Muscle of leg (tissue), 11 donors: ENCODE measurements around the gene DCTN4. TPM values are rescaled to one million over a fixed set of nuclear protein-coding genes. Genes with fewer than 3 reads are reported as not detected.

Source experiments
- DNase-seq: peaks from one replicate; pipeline ENCODE4 v3.0.0; 2013
- H3K27ac ChIP-seq: one replicate; pipeline ENCODE4 v1.5.1; 2013; ENCODE audit warnings: mild to moderate bottlenecking, low read length, control low read depth
- H3K27me3 ChIP-seq: one replicate; pipeline ENCODE4 v1.6.1; 2013; ENCODE audit warnings: low read length; ENCODE audit not compliant: control insufficient read depth, insufficient read depth
- H3K36me3 ChIP-seq: one replicate; pipeline ENCODE4 v1.6.1; 2013; ENCODE audit warnings: low read length; ENCODE audit not compliant: control insufficient read depth, insufficient read depth
- H3K4me1 ChIP-seq: one replicate; pipeline ENCODE4 v1.6.1; 2013; ENCODE audit warnings: low read length; ENCODE audit not compliant: control insufficient read depth, insufficient read depth
- H3K4me3 ChIP-seq: one replicate; pipeline ENCODE4 v1.5.1; 2013; ENCODE audit warnings: low read length, control low read depth
- H3K9me3 ChIP-seq: replicated peaks from 2 replicates; pipeline ENCODE4 v1.6.1; 2013; ENCODE audit warnings: low read depth, low read length; ENCODE audit not compliant: control insufficient read depth
- WGBS: methylation state at CpG from one replicate; pipeline ENCODE4 v1.1.5; 2013; ENCODE audit warnings: missing lambda C conversion rate; ENCODE audit not compliant: insufficient coverage; 5-methylcytosine and 5-hydroxymethylcytosine counted together
- polyA plus RNA-seq, 8 donors: library from polyadenylated mRNA; unstranded; fragments of 120-200 nt; gene quantifications; one replicate each; pipeline versions ENCODE4 v1.2.1 to v1.2.3, GENCODE V29; 2013; ENCODE audit warnings: inconsistent platforms in 1 of 8, low replicate concordance in 1 of 8; ENCODE audit not compliant: insufficient read length in 8 of 8, insufficient read depth in 1 of 8
- total RNA-seq: library from RNA; stranded (reverse); fragments of 120-200 nt; gene quantifications from one replicate; pipeline ENCODE4 v1.2.4, GENCODE V29; 2013

Gene DCTN4
- total and polyA plus RNA-seq, 9 donors: 33.1 to 43.8 (median 36.4) TPM

GRCh38 chr5:150779397-150780186 is 20.8 kb upstream of the DCTN4 start:
- peak overlapping the region; percentile 90 for H3K27ac ChIP-seq
- WGBS: 32% methylated on average over 2 of the region's 13 CpGs
- no peaks in the 10 kb centered on the region for H3K9me3 ChIP-seq
- no peaks in the 10 kb centered on the region for H3K27me3 ChIP-seq
- peak overlapping the region; percentile 80 for H3K4me3 ChIP-seq
- peak; percentile 63 for DNase-seq
- no peaks in the 10 kb centered on the region for H3K36me3 ChIP-seq
- H3K4me1 ChIP-seq: peaks cover 55% of the 10 kb centered on the region

- H3K27ac ChIP-seq: peak within 1 kb of the TSS; percentile 90
- H3K4me1 ChIP-seq: peaks cover 51% of the 10 kb centered on the region
- H3K27me3 ChIP-seq: no peaks in the 10 kb centered on the region
- no peaks in the 10 kb centered on the region for H3K36me3 ChIP-seq
- peak within 1 kb of the TSS; percentile 80 for H3K4me3 ChIP-seq
- H3K9me3 ChIP-seq: no peaks in the 10 kb centered on the region
- 0% methylated on average over 50 of the region's 59 CpGs for WGBS
- peak; percentile 88 for DNase-seq
Measured at GRCh38 chr5:150778517-150779396, 19.9 kb upstream of the DCTN4 start, which contains the start of gene SMIM3. Gene SMIM3, plus strand, starts transcription at chr5:150778757. Its CDS starts 16,684 bp downstream, at chr5:150795441.

DNA sequence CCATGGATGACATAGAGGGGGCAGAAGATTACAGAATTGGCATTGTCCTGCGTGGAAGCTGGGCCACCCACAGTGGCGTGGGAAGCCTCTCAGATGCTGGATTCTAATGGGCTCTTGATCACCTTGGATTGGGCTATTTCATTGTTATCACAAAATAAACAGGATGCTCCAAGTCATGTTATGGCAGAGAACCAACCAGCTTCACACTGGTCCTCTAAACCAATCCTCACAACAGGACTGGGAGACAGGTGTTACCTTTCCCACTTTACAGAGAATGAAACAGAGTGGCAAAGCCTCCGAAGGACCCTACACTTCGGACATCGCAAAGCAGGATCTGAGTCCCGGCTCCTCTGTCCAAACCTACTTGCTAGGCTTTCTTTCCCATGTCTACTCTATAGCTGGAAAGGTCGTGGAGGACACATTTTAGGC is 19.3 kb upstream of the DCTN4 start:
- DNase-seq: no peak
- Histone ChIP-seq H3K27me3 (no peaks in the 10 kb centered on the region), H3K36me3 (no peaks in the 10 kb centered on the region), H3K9me3 (no peaks in the 10 kb centered on the region), H3K4me1 (peaks cover 45% of the 10 kb centered on the region), H3K4me3 (peak overlapping the region; percentile 80), H3K27ac (peak overlapping the region; percentile 49)
- WGBS: 40% methylated on average over 2 of the region's 7 CpGs

DNA sequence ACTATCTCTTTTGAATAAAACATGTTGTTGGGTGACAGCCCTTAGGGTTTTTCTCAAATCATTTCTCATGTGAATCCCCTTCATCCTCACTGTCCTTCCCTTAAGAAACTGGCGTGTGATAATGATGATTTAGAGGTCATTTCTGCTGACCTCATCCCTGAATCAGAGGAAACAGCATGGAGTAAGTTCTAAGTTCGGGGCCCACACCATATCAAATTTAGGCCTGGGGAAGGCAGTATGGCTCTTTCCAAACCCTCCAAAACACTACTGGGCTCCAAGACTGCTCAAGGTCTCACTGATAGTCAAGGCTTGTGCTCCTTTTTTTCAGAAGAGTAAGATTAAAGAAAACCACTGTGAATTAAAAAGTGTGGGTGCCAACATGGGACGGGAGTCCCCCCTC is 18.9 kb upstream of the DCTN4 start:
- no CpG with 5 or more reads among the region's 3 CpGs for WGBS
- no peaks in the 10 kb centered on the region for H3K27me3 ChIP-seq
- no peak overlapping the region for H3K4me3 ChIP-seq
- H3K27ac ChIP-seq: no peak overlapping the region
- no peaks in the 10 kb centered on the region for H3K9me3 ChIP-seq
- peaks cover 42% of the 10 kb centered on the region for H3K4me1 ChIP-seq
- no peak for DNase-seq
- no peaks in the 10 kb centered on the region for H3K36me3 ChIP-seq

- no peak overlapping the region for H3K27ac ChIP-seq
- no CpG with 5 or more reads among the region's 1 CpG for WGBS
Measured at GRCh38 chr5:150774145-150774544, 15.3 kb upstream of the DCTN4 start.

GRCh38 chr5:150771034-150771795 is 12.4 kb upstream of the DCTN4 start:
- Histone ChIP-seq H3K9me3 (no peaks in the 10 kb centered on the region), H3K27me3 (peaks cover 2% of the 10 kb centered on the region), H3K4me3 (no peak overlapping the region), H3K27ac (no peak overlapping the region), H3K4me1 (no peaks in the 10 kb centered on the region), H3K36me3 (no peaks in the 10 kb centered on the region)
- no CpG with 5 or more reads among the region's 1 CpG for WGBS
- no peak for DNase-seq

More at GRCh38 chr5:150774145-150774544, 15.3 kb upstream of the DCTN4 start:
- Histone ChIP-seq H3K9me3 (no peaks in the 10 kb centered on the region), H3K27me3 (peaks cover 2% of the 10 kb centered on the region), H3K4me1 (peaks cover 10% of the 10 kb centered on the region), H3K4me3 (no peak overlapping the region), H3K36me3 (no peaks in the 10 kb centered on the region)
- DNase-seq: no peak

DNA sequence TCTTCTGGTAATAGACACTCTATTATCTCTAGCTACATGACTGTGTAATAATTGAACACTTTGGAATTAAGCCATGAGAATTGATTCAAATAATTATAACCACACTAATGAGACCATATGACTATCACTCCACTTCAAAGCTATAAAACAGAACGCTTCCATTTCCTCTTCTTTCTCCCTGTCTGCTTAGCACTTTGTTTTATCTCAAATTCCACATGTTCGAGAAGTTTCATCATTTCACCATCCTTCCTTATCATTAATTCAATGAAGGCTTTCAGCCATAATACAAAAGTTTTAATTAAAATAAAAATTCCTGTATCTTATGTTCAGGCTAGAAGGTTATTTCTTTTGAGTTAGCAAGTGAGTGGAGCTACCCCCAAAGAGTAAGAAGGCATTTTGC is 7.4 kb upstream of the DCTN4 start:
- H3K4me3 ChIP-seq: no peak overlapping the region
- H3K27me3 ChIP-seq: peaks cover 2% of the 10 kb centered on the region
- H3K4me1 ChIP-seq: peaks cover 10% of the 10 kb centered on the region
- H3K36me3 ChIP-seq: no peaks in the 10 kb centered on the region
- H3K27ac ChIP-seq: no peak overlapping the region
- DNase-seq: no peak
- WGBS: 60% methylated on average over 1 of the region's 2 CpGs
- no peaks in the 10 kb centered on the region for H3K9me3 ChIP-seq

DNA sequence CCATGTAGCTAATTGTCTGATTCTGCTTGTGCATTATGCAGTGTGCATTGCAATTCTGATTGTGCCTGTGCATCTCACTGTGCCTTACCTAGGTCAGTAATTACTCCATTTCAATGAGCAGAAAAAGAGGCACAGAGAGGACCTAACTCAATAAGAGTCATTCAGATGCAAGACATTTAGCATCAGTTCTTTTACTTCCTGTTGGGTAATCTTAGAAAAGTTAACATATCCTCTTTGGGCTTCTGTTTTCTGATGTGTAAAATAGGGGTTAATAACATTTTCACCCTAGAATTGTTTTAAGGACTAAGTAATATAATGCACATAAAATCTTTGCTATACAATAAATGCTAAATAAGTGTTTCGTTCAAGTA is 7.0 kb upstream of the DCTN4 start:
- WGBS: no CpG with 5 or more reads among the region's 1 CpG
- Histone ChIP-seq H3K27ac (no peak overlapping the region), H3K4me1 (peaks cover 10% of the 10 kb centered on the region), H3K4me3 (no peak overlapping the region), H3K27me3 (peaks cover 2% of the 10 kb centered on the region), H3K9me3 (no peaks in the 10 kb centered on the region), H3K36me3 (no peaks in the 10 kb centered on the region)
- no peak for DNase-seq

DNA sequence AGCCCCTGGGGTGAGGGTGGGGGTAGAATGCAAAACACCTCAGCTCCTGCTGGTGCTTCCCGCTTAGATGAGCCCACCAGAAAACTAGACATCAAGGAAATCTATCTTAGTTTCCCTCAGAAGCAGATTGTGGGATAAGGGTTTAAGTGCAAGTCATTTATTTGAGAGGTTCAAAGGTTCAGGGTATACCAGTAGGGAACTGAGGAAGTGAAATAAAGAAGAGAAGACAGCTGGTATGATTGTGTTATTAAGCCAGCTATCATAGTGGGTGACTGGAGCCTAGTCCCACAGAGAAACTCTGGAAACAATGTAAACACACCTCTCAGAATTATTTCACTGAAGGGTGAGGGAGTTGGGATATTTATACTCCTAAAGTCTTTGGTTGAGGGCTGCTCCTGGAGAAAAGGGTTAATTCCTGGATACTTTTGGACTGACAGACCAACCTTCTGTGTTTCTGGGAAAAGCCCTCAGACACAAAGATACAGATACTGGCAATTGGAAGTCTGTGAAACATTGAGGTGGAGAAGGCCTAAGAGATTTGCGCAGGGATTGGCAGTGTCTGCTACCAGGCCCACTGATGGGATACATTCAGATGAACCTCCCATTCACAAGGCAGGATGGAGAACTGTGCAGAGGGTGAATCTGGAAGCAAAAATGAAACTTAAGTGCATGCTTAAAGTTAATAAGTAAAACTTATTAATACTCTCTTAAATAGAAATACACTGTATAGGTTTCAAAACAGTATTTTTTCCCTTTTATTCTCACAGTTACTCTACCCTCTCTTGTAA is 6.4 kb upstream of the DCTN4 start:
- Histone ChIP-seq H3K36me3 (no peaks in the 10 kb centered on the region), H3K27me3 (peaks cover 1% of the 10 kb centered on the region), H3K4me1 (peaks cover 10% of the 10 kb centered on the region), H3K4me3 (no peak overlapping the region), H3K9me3 (no peaks in the 10 kb centered on the region), H3K27ac (peak overlapping the region; percentile 65)
- DNase-seq: no peak
- no CpG with 5 or more reads among the region's 2 CpGs for WGBS
